Measurements from ENCODE around the gene PLBD2.

GRCh38 chr12:113413488-113413939 is 55.1 kb downstream of the PLBD2 start:
- no peak for TF ChIP-seq ZBED1 (IDR thresholded peaks at IDR 0.05; ENCODE audit: borderline replicate concordance)
- no peak for TF ChIP-seq POLR2AphosphoS5 (IDR thresholded peaks at IDR 0.05; ENCODE audit: low read length)

Data from GM12878 (cell line).